ENCODE data around the gene PGBD1. TPM values are rescaled to one million over a fixed set of nuclear protein-coding genes. Genes with fewer than 3 reads are reported as not detected.

The PGBD1 gene
- polyA plus RNA-seq, 1 of the 3 experiments (the other 2 are of a cell fraction), result 2.5 TPM

GRCh38 chr6:28337121-28337520 is 55.7 kb downstream of the PGBD1 start:
- CTCF ChIA-PET, result interaction anchor here (1.4 to 5.0 kb wide), 3 partner anchors 11 to 19 kb away, joined by 4 to 29 read pairs (median 8); partner anchors contain the start of gene ZKSCAN3
- TF ChIP-seq RCOR1 (IDR thresholded peaks at IDR 0.05; ENCODE audit: low read length) (no peak), TAF1 (IDR thresholded peaks at IDR 0.05; ENCODE audit: borderline replicate concordance, low read depth, low read length) (no peak), MEF2A (IDR thresholded peaks at IDR 0.05; ENCODE audit: borderline replicate concordance, low read depth) (no peak), REST (IDR thresholded peaks at IDR 0.05; ENCODE audit: low read depth, low read length) (no peak), MXI1 (IDR thresholded peaks at IDR 0.05; ENCODE audit: low read depth, low read length) (no peak), ELF1 (IDR thresholded peaks at IDR 0.05) (no peak), IRF3 (IDR thresholded peaks at IDR 0.05; ENCODE audit: low read depth, low read length) (no peak), PBX3 (IDR thresholded peaks at IDR 0.05) (no peak), FOXJ3 (CRISPR knock-in tag; IDR thresholded peaks at IDR 0.05) (no peak), EZH2phosphoT487 (IDR thresholded peaks at IDR 0.05; ENCODE audit: borderline replicate concordance, low read depth) (no peak), GABPA (IDR thresholded peaks at IDR 0.05; ENCODE audit: low read depth) (no peak), CHD2 (IDR thresholded peaks at IDR 0.05; ENCODE audit: low read length, partially characterized antibody) (no peak), POLR2AphosphoS5 (IDR thresholded peaks at IDR 0.05; ENCODE audit: low read depth, low read length) (no peak), NFIC (IDR thresholded peaks at IDR 0.05; ENCODE audit: borderline replicate concordance) (no peak), SMC3 (IDR thresholded peaks at IDR 0.05; ENCODE audit: low read depth, low read length) (no peak), TEAD4 (IDR thresholded peaks at IDR 0.05; ENCODE audit: borderline replicate concordance, insufficient read depth) (no peak), NRF1 (IDR thresholded peaks at IDR 0.05; ENCODE audit: low read depth, low read length) (no peak), JUND (IDR thresholded peaks at IDR 0.05) (no peak)
- Histone ChIP-seq H3F3A (replicated peaks; ENCODE audit: insufficient read depth) (peaks cover 11% of the 10 kb centered on the region), H3K9me3 (no peaks in the 10 kb centered on the region), H3K4me3 (ENCODE audit: low read depth in 2 of 2, low read length in 1 of 2) (peak overlapping the region; percentile 74 to 93), H3K4me1 (ENCODE audit: control insufficient read depth in 1 of 2, insufficient read depth in 2 of 2, low read depth in 1 of 2, low read length in 1 of 2) (peaks cover 0 to 7% of the 10 kb centered on the region in 2 experiments; a peak in 2 of 4 replicates), H3K4me2 (peak overlapping the region; percentile 87), H2AFZ (ENCODE audit: low read depth) (peak overlapping the region; percentile 84), H4K20me1 (ENCODE audit: insufficient read depth) (no peaks in the 10 kb centered on the region), H3K36me3 (replicated peaks in 1 of 2; ENCODE audit: control insufficient read depth in 1 of 2, insufficient read depth in 2 of 2, low read length in 1 of 2) (no peaks in the 10 kb centered on the region), H3K9me2 (no peaks in the 10 kb centered on the region), H3K9ac (0 out of 2 replicates have a peak overlapping the region, but pooled peaks have one; percentile 70), H3K79me2 (ENCODE audit: insufficient read depth) (no peaks in the 10 kb centered on the region), H3K27me3 (ENCODE audit: insufficient read depth) (no peaks in the 10 kb centered on the region), H3K27ac (ENCODE audit: low read depth in 2 of 2, low read length in 1 of 2) (peak overlapping the region in 1 of 2 experiments; percentile 99; a peak in 2 of 4 replicates)
- POLR2A ChIA-PET, result interaction anchor here (1.1 to 3.2 kb wide), 5 partner anchors 9 to 70 kb away, joined by 3 to 14 read pairs (median 9); partner anchors contain the start of genes PGBD1 and ZSCAN26
- no peak for DNase-seq
